ENCODE data around the gene XYLT2. TPM values are rescaled to one million over a fixed set of nuclear protein-coding genes. Genes with fewer than 3 reads are reported as not detected.
A peak's percentile ranks its signal among the peaks of the same experiment; 100 is the strongest.

Gene XYLT2
- total RNA-seq (2022) (72.9 and 75.8 TPM in 2 replicates), Bru-seq, nascent RNA (percentile 83 among the genes with signal in this experiment), BruChase-seq, experiment 1, labeled RNA remaining after a 2-hour chase (percentile 85 among the genes with signal in this experiment), BruChase-seq, experiment 2, labeled RNA remaining after a 6-hour chase (percentile 86 among the genes with signal in this experiment)
- long read RNA-seq, transcript XYLT2-201 (11 exons, 3,507 nt): major isoform, 81 of 129 reads
- long read RNA-seq, transcript XYLT2-206 (1 exons, 2,174 nt): minor isoform, 7 of 129 reads
- long read RNA-seq, partial matches to known transcripts: 26 of 129 reads
- long read RNA-seq, other reads (novel, unspliced or antisense): 12 of 129 reads

DNA sequence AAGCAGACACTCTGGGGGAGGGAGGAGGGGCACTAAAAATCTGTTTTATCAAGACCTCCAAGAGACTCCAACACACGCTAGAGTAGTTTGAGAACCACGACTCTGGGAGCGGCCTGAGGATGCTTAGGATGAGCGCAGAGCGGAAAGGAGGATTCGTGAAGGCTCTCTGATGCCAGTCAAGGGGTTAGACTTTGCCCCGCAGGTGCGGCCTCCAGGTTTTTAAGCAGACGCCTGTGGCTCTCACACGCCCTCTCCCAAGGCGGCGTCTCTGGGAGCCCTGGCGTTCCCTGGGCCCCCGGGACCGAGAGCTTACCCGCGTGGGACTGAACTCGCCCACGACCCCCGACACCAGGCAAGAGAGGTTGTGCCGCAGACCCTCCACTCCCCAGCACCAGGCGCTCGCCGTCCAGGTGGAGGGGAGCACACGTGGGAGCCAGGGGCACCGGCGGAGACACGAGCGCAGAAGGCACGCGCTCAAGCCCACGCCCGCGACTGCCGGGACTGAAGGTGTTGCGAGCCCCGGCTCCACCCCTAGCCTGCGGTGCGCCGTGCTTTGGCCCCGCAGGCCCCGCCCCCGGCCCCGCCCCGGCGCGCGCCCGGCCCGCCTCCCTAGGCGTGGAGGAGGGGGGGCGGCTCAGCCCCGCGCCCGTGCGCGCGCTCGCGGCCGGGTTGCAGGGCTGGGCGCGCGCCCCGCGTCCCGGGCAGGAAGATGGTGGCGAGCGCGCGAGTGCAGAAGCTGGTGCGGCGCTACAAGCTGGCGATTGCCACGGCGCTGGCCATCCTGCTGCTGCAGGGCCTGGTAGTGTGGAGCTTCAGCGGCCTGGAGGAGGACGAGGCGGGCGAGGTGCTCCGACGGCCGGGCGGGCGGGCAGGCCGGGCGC is at the start of gene XYLT2:
Gene XYLT2, plus strand, starts transcription at position 695 of the 881 bp plus-strand sequence. Its CDS starts 15 bp downstream, at position 710.
- H3K27me3 ChIP-seq (replicated peaks; ENCODE audit: control insufficient read depth, insufficient read depth, low read length): no peaks in the 10 kb centered on the region
- H3K36me3 Mint-ChIP-seq (ENCODE audit: insufficient read depth, unreplicated experiment): peaks cover 16% of the 10 kb centered on the region
- BruUV-seq (replicated peaks): TSS peak; percentile 58
- peaks cover 22% of the 10 kb centered on the region for H3K4me1 Mint-ChIP-seq (ENCODE audit: low read depth, unreplicated experiment)
- H3K27ac Mint-ChIP-seq (ENCODE audit: unreplicated experiment): peak within 1 kb of the TSS; percentile 81
- H3K9me3 Mint-ChIP-seq (ENCODE audit: unreplicated experiment): no peaks in the 10 kb centered on the region
- POLR2A ChIA-PET: interaction anchor here (0.5 to 2.5 kb wide), 9 partner anchors 14 to 599 kb away, joined by 3 to 14 read pairs (median 4); partner anchors contain the start of gene LRRC59
- H3K4me3 Mint-ChIP-seq (ENCODE audit: unreplicated experiment): peak within 1 kb of the TSS; percentile 96
- DNase-seq: peak; percentile 94 to 99
- intact Hi-C loops (cut with micrococcal nuclease; ENCODE audit: unreplicated experiment): loop anchor here (1.0 to 2.0 kb wide), 4 partner anchors 17 to 145 kb away; partner anchors contain the start of genes EME1, LRRC59 and MRPL27
- peak within 1 kb of the TSS; percentile 85 for H3K4me3 ChIP-seq (ENCODE audit: low read depth, low read length)
- no peaks in the 10 kb centered on the region for H3K27me3 Mint-ChIP-seq (ENCODE audit: insufficient read depth, unreplicated experiment)
- H3K36me3 ChIP-seq (ENCODE audit: control insufficient read depth, insufficient read depth, low read length): 0 out of 2 replicates have a peak, but pooled peaks cover 2% of the 10 kb centered on the region
- peaks cover 13% of the 10 kb centered on the region for H3K4me1 ChIP-seq
- TF ChIP-seq, protein P1, sequence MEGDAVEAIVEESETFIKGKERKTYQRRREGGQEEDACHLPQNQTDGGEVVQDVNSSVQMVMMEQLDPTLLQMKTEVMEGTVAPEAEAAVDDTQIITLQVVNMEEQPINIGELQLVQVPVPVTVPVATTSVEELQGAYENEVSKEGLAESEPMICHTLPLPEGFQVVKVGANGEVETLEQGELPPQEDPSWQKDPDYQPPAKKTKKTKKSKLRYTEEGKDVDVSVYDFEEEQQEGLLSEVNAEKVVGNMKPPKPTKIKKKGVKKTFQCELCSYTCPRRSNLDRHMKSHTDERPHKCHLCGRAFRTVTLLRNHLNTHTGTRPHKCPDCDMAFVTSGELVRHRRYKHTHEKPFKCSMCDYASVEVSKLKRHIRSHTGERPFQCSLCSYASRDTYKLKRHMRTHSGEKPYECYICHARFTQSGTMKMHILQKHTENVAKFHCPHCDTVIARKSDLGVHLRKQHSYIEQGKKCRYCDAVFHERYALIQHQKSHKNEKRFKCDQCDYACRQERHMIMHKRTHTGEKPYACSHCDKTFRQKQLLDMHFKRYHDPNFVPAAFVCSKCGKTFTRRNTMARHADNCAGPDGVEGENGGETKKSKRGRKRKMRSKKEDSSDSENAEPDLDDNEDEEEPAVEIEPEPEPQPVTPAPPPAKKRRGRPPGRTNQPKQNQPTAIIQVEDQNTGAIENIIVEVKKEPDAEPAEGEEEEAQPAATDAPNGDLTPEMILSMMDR (IDR thresholded peaks at IDR 0.05; ENCODE audit: insufficient read depth in 1 of 2, low read depth in 1 of 2, low read length in 1 of 2, severe bottlenecking in 1 of 2, unreplicated experiment in 1 of 2): no peak
- CTCF ChIA-PET: interaction anchor here (0.6 to 1.8 kb wide), 12 partner anchors 13 to 194 kb away, joined by 3 to 19 read pairs (median 3); partner anchors contain the start of genes LRRC59 and TMEM92
- H3K9me3 ChIP-seq: peaks cover 8% of the 10 kb centered on the region

DNA sequence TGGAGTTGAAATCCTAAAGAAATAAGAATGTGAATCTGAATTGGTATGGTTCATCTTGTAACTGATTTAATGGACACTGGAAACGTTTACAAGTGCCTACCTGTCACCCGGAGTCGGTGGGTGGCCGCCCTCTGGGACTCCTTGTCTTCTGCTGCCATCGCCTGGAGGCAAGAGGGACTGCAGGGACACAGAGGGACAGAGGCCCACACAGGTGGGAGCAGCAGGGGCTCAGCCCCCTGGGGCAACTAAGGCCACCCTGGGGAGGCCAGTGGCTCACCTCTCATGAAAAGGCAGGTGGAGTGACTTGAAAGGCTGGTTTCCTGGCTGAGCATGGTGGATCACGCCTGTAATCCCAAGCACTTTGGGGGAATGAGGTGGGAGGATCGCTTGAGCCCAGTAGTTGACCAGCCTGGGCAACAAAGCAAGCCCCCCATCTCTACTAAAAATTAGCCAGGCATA is 48.5 kb upstream of the XYLT2 start:
- H3K9me3 ChIP-seq: no peaks in the 10 kb centered on the region
- no peak overlapping the region for H3K4me3 ChIP-seq (ENCODE audit: low read depth, low read length)
- H3K4me3 Mint-ChIP-seq (ENCODE audit: unreplicated experiment): no peak overlapping the region
- BruUV-seq (replicated peaks): no TSS peak
- H3K27ac Mint-ChIP-seq (ENCODE audit: unreplicated experiment): peak overlapping the region; percentile 13
- H3K4me1 ChIP-seq: peaks cover 5% of the 10 kb centered on the region; the same call in 1 of the 2 replicates
- TF ChIP-seq, protein P1 (IDR thresholded peaks at IDR 0.05; ENCODE audit: insufficient read depth in 1 of 2, low read depth in 1 of 2, low read length in 1 of 2, severe bottlenecking in 1 of 2, unreplicated experiment in 1 of 2): peak; percentile 100
- H3K27me3 Mint-ChIP-seq (ENCODE audit: insufficient read depth, unreplicated experiment): no peaks in the 10 kb centered on the region
- ChIA-PET CTCF (interaction anchor here (0.6 to 8.1 kb wide), 14 partner anchors 8 to 322 kb away, joined by 3 to 135 read pairs (median 4); partner anchors contain the start of genes COL1A1 and TMEM92), POLR2A (no interaction called here)
- no peaks in the 10 kb centered on the region for H3K27me3 ChIP-seq (replicated peaks; ENCODE audit: control insufficient read depth, insufficient read depth, low read length)
- no peaks in the 10 kb centered on the region for H3K36me3 Mint-ChIP-seq (ENCODE audit: insufficient read depth, unreplicated experiment)
- H3K36me3 ChIP-seq (ENCODE audit: control insufficient read depth, insufficient read depth, low read length): no peaks in the 10 kb centered on the region
- DNase-seq: peak; percentile 95 to 98
- H3K9me3 Mint-ChIP-seq (ENCODE audit: unreplicated experiment): no peaks in the 10 kb centered on the region
- intact Hi-C loops (cut with micrococcal nuclease; ENCODE audit: unreplicated experiment): loop anchor here (1.0 to 5.0 kb wide), 6 partner anchors 23 to 436 kb away; partner anchors contain the start of genes RSAD1 and TMEM92
- H3K4me1 Mint-ChIP-seq (ENCODE audit: low read depth, unreplicated experiment): peaks cover 10% of the 10 kb centered on the region

Data from Caco-2 (cell line).